ENCODE results near the gene ATG7. TPM values are rescaled to one million over a fixed set of nuclear protein-coding genes. Genes with fewer than 3 reads are reported as not detected.

The ATG7 gene
- total and polyA plus RNA-seq, 2 donors from 2014 or later = 15.3 to 54.9 TPM

GRCh38 chr3:11589706-11590105 is 317.5 kb downstream of the ATG7 start:
- Histone ChIP-seq H3K27ac (ENCODE audit: low read depth in 2 of 2, low read length in 2 of 2) (peak overlapping the region in 1 of 2 donors; percentile 57), H3K36me3 (ENCODE audit: control insufficient read depth in 2 of 3, insufficient read depth in 3 of 3, low read length in 3 of 3) (no peaks in the 10 kb centered on the region), H3K27me3 (ENCODE audit: control insufficient read depth, insufficient read depth, low read length) (no peaks in the 10 kb centered on the region), H3K9me3 (ENCODE audit: control insufficient read depth in 2 of 3, insufficient read depth in 1 of 3, low read length in 3 of 3) (no peaks in the 10 kb centered on the region), H3K4me3 (ENCODE audit: low read length in 3 of 3) (no peak overlapping the region), H3K9ac (ENCODE audit: low read length in 3 of 3) (no peak overlapping the region), H3K4me1 (ENCODE audit: control insufficient read depth in 2 of 3, insufficient read depth in 2 of 3, low read depth in 1 of 3, low read length in 3 of 3) (peaks cover 31 to 40% (median 36%) of the 10 kb centered on the region in 3 donors)
- intact Hi-C loops (cut with DNase I) = no loop called here
- no peak for DNase-seq
- TF ChIP-seq CTCF (IDR thresholded peaks at IDR 0.05; ENCODE audit: borderline replicate concordance, extremely low read depth, insufficient read depth) = no peak
- FAIRE-seq = no peak

- intact Hi-C loops (cut with DNase I) = no loop called here
- no peak for FAIRE-seq
- H3K9me3 ChIP-seq (ENCODE audit: control insufficient read depth in 2 of 3, insufficient read depth in 1 of 3, low read length in 3 of 3) = no peaks in the 10 kb centered on the region
- H3K4me3 ChIP-seq (ENCODE audit: low read length in 3 of 3) = peak overlapping the region in 1 of 3 donors; percentile 7
- H3K4me1 ChIP-seq (ENCODE audit: control insufficient read depth in 2 of 3, insufficient read depth in 2 of 3, low read depth in 1 of 3, low read length in 3 of 3) = peaks cover 31 to 40% (median 36%) of the 10 kb centered on the region in 3 donors
- TF ChIP-seq CTCF (IDR thresholded peaks at IDR 0.05; ENCODE audit: borderline replicate concordance, extremely low read depth, insufficient read depth) = no peak
- no peaks in the 10 kb centered on the region for H3K27me3 ChIP-seq (ENCODE audit: control insufficient read depth, insufficient read depth, low read length)
- DNase-seq = peak in 1 of 5 donors; percentile 43
- no peaks in the 10 kb centered on the region for H3K36me3 ChIP-seq (ENCODE audit: control insufficient read depth in 2 of 3, insufficient read depth in 3 of 3, low read length in 3 of 3)
- peak overlapping the region; percentile 30 to 57 for H3K27ac ChIP-seq (ENCODE audit: low read depth in 2 of 2, low read length in 2 of 2)
- peak overlapping the region in 2 of 3 donors; percentile 1 to 60 for H3K9ac ChIP-seq (ENCODE audit: low read length in 3 of 3)
Observed at GRCh38 chr3:11591002-11591355, 318.8 kb downstream of the ATG7 start.

- H3K36me3 ChIP-seq (ENCODE audit: control insufficient read depth in 2 of 3, insufficient read depth in 3 of 3, low read length in 3 of 3) = no peaks in the 10 kb centered on the region
- H3K27me3 ChIP-seq (ENCODE audit: control insufficient read depth, insufficient read depth, low read length) = no peaks in the 10 kb centered on the region
- intact Hi-C loops (cut with DNase I) = no loop called here
- peak overlapping the region in 2 of 3 donors; percentile 49 to 60 for H3K9ac ChIP-seq (ENCODE audit: low read length in 3 of 3)
- TF ChIP-seq CTCF (IDR thresholded peaks at IDR 0.05; ENCODE audit: borderline replicate concordance, extremely low read depth, insufficient read depth) = no peak
- DNase-seq = peak; percentile 76 to 92 (median 86)
- H3K9me3 ChIP-seq (ENCODE audit: control insufficient read depth in 2 of 3, insufficient read depth in 1 of 3, low read length in 3 of 3) = no peaks in the 10 kb centered on the region
- FAIRE-seq = no peak
- H3K4me3 ChIP-seq (ENCODE audit: low read length in 3 of 3) = peak overlapping the region in 1 of 3 donors; percentile 7
- H3K4me1 ChIP-seq (ENCODE audit: control insufficient read depth in 2 of 3, insufficient read depth in 2 of 3, low read depth in 1 of 3, low read length in 3 of 3) = peaks cover 31 to 40% (median 36%) of the 10 kb centered on the region in 3 donors
- peak overlapping the region; percentile 30 to 47 for H3K27ac ChIP-seq (ENCODE audit: low read depth in 2 of 2, low read length in 2 of 2)
Observed at GRCh38 chr3:11591391-11592282, 319.4 kb downstream of the ATG7 start.

Measured in kidney (tissue), 14 donors.